NCI-H2196 treated with DMSO at 0.1 percent for 48 hours (cell line): ENCODE data around the gene C2orf49.

ENCODE experiments used
- DNase-seq: peaks from one replicate; lab custom pipeline; 2025; ENCODE audit not compliant: unreplicated experiment; lab: John Stamatoyannopoulos, UW

Gene C2orf49

DNA sequence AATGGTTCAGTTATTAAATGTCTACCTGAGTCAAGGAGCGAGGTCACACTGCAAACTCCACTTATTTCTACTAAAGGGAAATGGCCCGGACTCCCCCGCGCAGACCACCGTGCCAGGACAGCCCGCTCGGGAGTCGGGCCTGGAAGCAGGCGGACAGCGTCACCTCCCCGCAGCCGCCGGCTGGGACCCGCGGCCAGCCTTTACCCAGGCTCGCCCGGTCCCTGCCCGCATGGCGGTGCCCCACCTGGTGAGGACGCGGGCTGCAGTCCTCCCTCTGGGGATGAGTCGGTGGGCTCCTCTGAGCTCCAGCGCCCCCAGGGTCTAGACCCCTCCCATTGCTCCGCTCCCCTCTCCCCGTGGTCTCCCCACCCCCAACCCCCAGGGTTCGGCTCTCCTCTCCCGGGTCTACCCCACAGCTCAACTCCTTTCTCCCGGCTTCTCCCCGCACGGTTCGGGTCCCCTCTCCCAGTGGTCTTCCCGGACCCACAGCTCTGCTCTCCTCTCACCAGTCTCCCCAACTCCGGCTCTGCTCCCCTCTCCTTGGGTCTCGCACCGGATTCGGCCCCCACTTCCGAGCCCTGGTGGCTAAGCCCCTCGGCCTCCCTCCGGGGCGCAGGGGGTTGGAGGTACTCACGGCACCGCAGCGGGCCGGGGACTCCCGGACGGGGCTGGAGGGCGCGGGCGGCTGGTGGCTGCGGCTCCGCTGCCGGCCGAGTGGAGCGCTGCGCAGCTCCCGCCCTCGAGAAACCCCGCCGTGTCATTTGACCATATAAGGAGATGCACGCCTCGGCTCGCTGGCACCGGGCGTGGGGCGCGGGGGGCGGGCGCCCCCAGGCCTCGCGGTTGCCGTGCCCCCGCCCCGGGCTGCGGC lies 61.2 kb downstream of the C2orf49 start, which contains the start of gene FHL2:
TSS of gene FHL2 (minus strand) at position 716 of the 871 bp plus-strand sequence. CDS start 12,535 bp downstream, outside the sequence.
- peak; percentile 59 for DNase-seq
